ENCODE data around the gene ENTPD3. TPM values are rescaled to one million over a fixed set of nuclear protein-coding genes. Genes with fewer than 3 reads are reported as not detected.

Gene ENTPD3
- total RNA-seq, 2 experiments from 2014 or later: not detected

- Mint-ChIP-seq H3K4me1 (no peaks in the 10 kb centered on the region), H3K27me3 (no peaks in the 10 kb centered on the region), H3K4me3 (no peak overlapping the region), H3K9me3 (ENCODE audit: low read depth) (no peaks in the 10 kb centered on the region), H3K27ac (no peak overlapping the region), H3K36me3 (no peaks in the 10 kb centered on the region)
- DNase-seq (no peak), ATAC-seq (no peak)
- CTCF ChIA-PET: no interaction called here
Observed at GRCh38 chr3:40427045-40427669, 40.2 kb downstream of the ENTPD3 start.

DNA sequence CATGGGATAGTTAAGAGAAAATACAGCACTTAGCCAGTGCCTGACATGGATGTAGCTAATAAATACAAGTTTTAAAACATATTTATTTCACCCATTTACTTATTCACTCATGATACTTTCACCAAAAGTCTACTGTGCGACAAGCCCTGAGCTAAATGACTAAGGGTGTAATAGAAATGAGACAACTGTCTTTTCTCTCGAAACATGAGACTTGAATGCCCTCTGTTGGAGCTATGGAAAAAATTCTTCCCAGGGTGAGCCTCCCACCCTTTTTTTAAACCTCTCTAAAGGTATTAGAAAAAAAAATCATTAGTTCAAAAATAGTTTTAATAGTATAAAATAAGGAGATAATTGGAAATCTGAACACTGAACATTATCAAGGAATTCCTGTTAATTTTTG, 45.8 kb downstream of the ENTPD3 start:
- Mint-ChIP-seq H3K36me3 (no peaks in the 10 kb centered on the region), H3K4me3 (no peak overlapping the region), H3K27ac (no peak overlapping the region), H3K4me1 (no peaks in the 10 kb centered on the region), H3K9me3 (ENCODE audit: low read depth) (no peaks in the 10 kb centered on the region), H3K27me3 (no peaks in the 10 kb centered on the region)
- no peak for ATAC-seq
- CTCF ChIA-PET: no interaction called here
- DNase-seq: no peak

GRCh38 chr3:40437889-40438288, 50.9 kb downstream of the ENTPD3 start:
- H3K4me1 Mint-ChIP-seq: no peaks in the 10 kb centered on the region
- no peak overlapping the region for H3K27ac Mint-ChIP-seq
- H3K36me3 Mint-ChIP-seq: peaks cover 4% of the 10 kb centered on the region
- CTCF ChIA-PET: no interaction called here
- H3K27me3 Mint-ChIP-seq: no peaks in the 10 kb centered on the region
- DNase-seq (no peak), ATAC-seq (no peak)
- H3K9me3 Mint-ChIP-seq (ENCODE audit: low read depth): no peaks in the 10 kb centered on the region
- no peak overlapping the region for H3K4me3 Mint-ChIP-seq

GRCh38 chr3:40445062-40445461, 58.1 kb downstream of the ENTPD3 start:
- DNase-seq: no peak
- no peak overlapping the region for H3K4me3 Mint-ChIP-seq
- CTCF ChIA-PET: no interaction called here

GRCh38 chr3:40445880-40446279, 58.9 kb downstream of the ENTPD3 start:
- DNase-seq (no peak), ATAC-seq (no peak)
- no peak overlapping the region for H3K4me3 Mint-ChIP-seq
- H3K9me3 Mint-ChIP-seq (ENCODE audit: low read depth): no peaks in the 10 kb centered on the region
- H3K27ac Mint-ChIP-seq: no peak overlapping the region
- CTCF ChIA-PET: no interaction called here
- no peaks in the 10 kb centered on the region for H3K36me3 Mint-ChIP-seq
- no peaks in the 10 kb centered on the region for H3K4me1 Mint-ChIP-seq
- H3K27me3 Mint-ChIP-seq: no peaks in the 10 kb centered on the region

More at GRCh38 chr3:40445062-40445461, 58.1 kb downstream of the ENTPD3 start:
- Mint-ChIP-seq H3K36me3 (peaks cover 2% of the 10 kb centered on the region), H3K9me3 (ENCODE audit: low read depth) (no peaks in the 10 kb centered on the region), H3K27ac (no peak overlapping the region), H3K4me1 (no peaks in the 10 kb centered on the region), H3K27me3 (no peaks in the 10 kb centered on the region)
- ATAC-seq: no peak

DNA sequence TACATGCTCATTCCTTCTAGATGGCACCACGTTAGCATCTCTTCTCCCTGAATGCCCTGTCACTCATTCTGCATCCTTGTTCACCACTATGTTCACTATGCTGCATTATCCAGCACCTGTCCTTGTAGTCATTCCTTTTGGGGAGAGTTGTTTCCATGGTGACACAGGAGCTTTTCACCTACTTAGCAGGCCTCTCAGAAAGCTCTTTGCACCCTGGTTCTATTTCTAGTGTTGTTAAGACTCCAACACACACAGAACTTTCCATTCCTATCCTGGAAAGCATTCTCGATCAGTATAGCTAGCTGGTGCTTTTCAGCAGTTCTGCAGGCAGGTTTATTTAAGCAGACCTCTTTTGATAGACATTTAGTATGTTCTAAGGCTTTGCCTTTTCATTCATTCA, 63.5 kb downstream of the ENTPD3 start:
- CTCF ChIA-PET: no interaction called here
- no peak for ATAC-seq
- Mint-ChIP-seq H3K4me3 (no peak overlapping the region), H3K4me1 (peaks cover 33% of the 10 kb centered on the region), H3K27me3 (no peaks in the 10 kb centered on the region), H3K9me3 (ENCODE audit: low read depth) (no peaks in the 10 kb centered on the region), H3K36me3 (peaks cover 4% of the 10 kb centered on the region), H3K27ac (no peak overlapping the region)
- DNase-seq: no peak

GRCh38 chr3:40451551-40451950, 64.6 kb downstream of the ENTPD3 start:
- no peaks in the 10 kb centered on the region for H3K27me3 Mint-ChIP-seq
- no peak overlapping the region for H3K4me3 Mint-ChIP-seq
- peaks cover 37% of the 10 kb centered on the region for H3K4me1 Mint-ChIP-seq
- CTCF ChIA-PET: interaction anchor here (1.2 to 1.3 kb wide), 2 partner anchors 26 to 1636 kb away, joined by 3 read pairs; partner anchors contain the start of gene ZNF619
- ATAC-seq (no peak), DNase-seq (no peak)
- H3K36me3 Mint-ChIP-seq: peaks cover 4% of the 10 kb centered on the region
- H3K27ac Mint-ChIP-seq: peak overlapping the region; percentile 20
- H3K9me3 Mint-ChIP-seq (ENCODE audit: low read depth): no peaks in the 10 kb centered on the region

DNA sequence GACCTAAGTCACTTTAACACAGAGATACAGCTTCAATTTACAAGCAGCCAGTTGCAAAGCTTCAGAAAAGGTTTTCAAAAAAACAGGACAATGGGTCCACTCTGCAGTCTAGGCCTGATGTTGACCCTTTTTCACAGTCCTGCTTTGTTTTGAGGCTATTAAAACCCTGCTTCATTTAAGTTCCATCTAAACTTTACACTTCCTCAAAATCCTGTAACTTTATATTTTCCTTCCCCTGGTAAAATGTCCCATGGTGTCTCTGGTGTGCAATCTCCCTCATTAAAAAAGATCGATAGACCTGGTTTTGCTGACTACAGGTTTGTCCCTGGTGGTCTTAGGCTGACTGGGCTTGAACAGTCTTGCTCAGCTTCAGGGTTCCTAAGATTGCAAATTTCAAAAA, 65.1 kb downstream of the ENTPD3 start:
- Mint-ChIP-seq H3K27me3 (no peaks in the 10 kb centered on the region), H3K9me3 (ENCODE audit: low read depth) (no peaks in the 10 kb centered on the region), H3K36me3 (peaks cover 7% of the 10 kb centered on the region), H3K4me1 (peaks cover 42% of the 10 kb centered on the region), H3K4me3 (peak overlapping the region; percentile 91), H3K27ac (peak overlapping the region; percentile 98)
- CTCF ChIA-PET: interaction anchor here (0.8 to 1.3 kb wide), 4 partner anchors 13 to 1636 kb away, joined by 3 read pairs; partner anchors contain the start of gene ZNF619
- ATAC-seq: no peak
- no peak for DNase-seq

GRCh38 chr3:40452562-40452875, 65.5 kb downstream of the ENTPD3 start:
- no peak for ATAC-seq
- CTCF ChIA-PET: interaction anchor here (0.8 to 1.2 kb wide), 4 partner anchors 13 to 1635 kb away, joined by 3 read pairs; no protein-coding TSS in a partner anchor
- DNase-seq: no peak
- Mint-ChIP-seq H3K27ac (peak overlapping the region; percentile 98), H3K4me1 (peaks cover 43% of the 10 kb centered on the region), H3K9me3 (ENCODE audit: low read depth) (no peaks in the 10 kb centered on the region), H3K4me3 (peak overlapping the region; percentile 91), H3K36me3 (peaks cover 8% of the 10 kb centered on the region), H3K27me3 (no peaks in the 10 kb centered on the region)

DNA sequence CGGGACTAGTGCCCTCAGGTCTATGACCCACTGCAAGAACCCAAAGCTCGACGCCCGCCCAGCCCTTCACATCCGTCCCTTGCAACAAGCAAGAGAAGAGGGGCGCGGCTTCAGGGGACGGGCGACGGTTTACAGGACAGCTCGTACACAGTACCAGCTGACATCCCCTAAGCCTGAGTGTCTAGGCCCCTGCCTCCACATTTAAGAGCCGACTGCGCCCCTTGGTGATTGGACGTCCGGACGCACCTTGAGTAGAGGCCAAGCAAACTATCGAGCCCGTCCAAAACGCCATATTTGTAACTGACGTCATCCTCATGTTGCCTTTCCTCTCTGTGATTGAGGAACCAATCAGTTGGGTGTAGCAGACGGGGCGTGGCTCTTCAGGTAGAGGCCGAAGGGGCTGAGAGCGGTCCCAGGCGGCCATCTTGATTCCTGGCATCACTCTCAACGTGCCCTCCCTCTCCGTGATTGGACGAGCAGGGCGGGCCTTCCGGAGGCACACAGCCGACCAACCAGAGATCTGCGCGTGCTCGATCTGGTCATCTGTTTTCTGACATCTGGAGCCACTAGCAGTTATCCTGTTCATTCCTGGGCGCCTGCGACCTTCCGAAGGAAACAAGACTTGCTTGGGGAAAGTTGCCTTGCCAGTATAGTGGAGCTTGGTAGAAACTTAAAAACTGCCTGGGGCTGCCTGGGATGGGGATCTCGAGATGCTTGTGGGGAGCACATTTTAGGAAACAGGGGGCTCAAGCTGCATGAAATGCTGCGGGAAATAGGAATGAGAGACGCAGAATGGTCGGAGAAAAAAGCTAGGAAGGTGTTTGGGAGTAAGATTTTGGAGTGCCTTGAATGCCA, 66.1 kb downstream of the ENTPD3 start:
- CTCF ChIA-PET: interaction anchor here (0.8 to 1.2 kb wide), 4 partner anchors 14 to 125 kb away, joined by 3 read pairs; no protein-coding TSS in a partner anchor
- Mint-ChIP-seq H3K9me3 (ENCODE audit: low read depth) (no peaks in the 10 kb centered on the region), H3K27ac (peak overlapping the region; percentile 98), H3K27me3 (no peaks in the 10 kb centered on the region), H3K36me3 (peaks cover 14% of the 10 kb centered on the region), H3K4me3 (peak overlapping the region; percentile 91), H3K4me1 (peaks cover 47% of the 10 kb centered on the region)
- peak; percentile 92 for ATAC-seq
- peak; percentile 99 for DNase-seq

- DNase-seq: no peak
Observed at GRCh38 chr3:40453933-40454332, 66.9 kb downstream of the ENTPD3 start.

GRCh38 chr3:40455328-40455727, 68.3 kb downstream of the ENTPD3 start:
- Mint-ChIP-seq H3K4me3 (peak overlapping the region; percentile 93), H3K27me3 (no peaks in the 10 kb centered on the region), H3K27ac (no peak overlapping the region), H3K9me3 (ENCODE audit: low read depth) (no peaks in the 10 kb centered on the region), H3K36me3 (peaks cover 33% of the 10 kb centered on the region), H3K4me1 (peaks cover 66% of the 10 kb centered on the region)
- DNase-seq: no peak
- ATAC-seq: no peak
- CTCF ChIA-PET: no interaction called here

More at GRCh38 chr3:40453933-40454332, 66.9 kb downstream of the ENTPD3 start:
- no peaks in the 10 kb centered on the region for H3K9me3 Mint-ChIP-seq (ENCODE audit: low read depth)
- H3K27ac Mint-ChIP-seq: peak overlapping the region; percentile 98
- H3K27me3 Mint-ChIP-seq: no peaks in the 10 kb centered on the region
- ATAC-seq: no peak
- peaks cover 55% of the 10 kb centered on the region for H3K4me1 Mint-ChIP-seq
- CTCF ChIA-PET: interaction anchor here (1.0 to 1.2 kb wide), 2 partner anchors 72 to 126 kb away, joined by 3 read pairs; no protein-coding TSS in a partner anchor
- H3K36me3 Mint-ChIP-seq: peaks cover 22% of the 10 kb centered on the region
- peak overlapping the region; percentile 91 for H3K4me3 Mint-ChIP-seq

- Mint-ChIP-seq H3K36me3 (peaks cover 37% of the 10 kb centered on the region), H3K9me3 (ENCODE audit: low read depth) (no peaks in the 10 kb centered on the region), H3K4me1 (peaks cover 71% of the 10 kb centered on the region), H3K27me3 (no peaks in the 10 kb centered on the region), H3K27ac (peak overlapping the region; percentile 88), H3K4me3 (peak overlapping the region; percentile 93)
- CTCF ChIA-PET: interaction anchor here (1.0 to 1.9 kb wide), 3 partner anchors 21 to 253 kb away, joined by 3 to 10 read pairs (median 4); partner anchors contain the start of gene ZNF619
- ATAC-seq (no peak), DNase-seq (no peak)
Observed at GRCh38 chr3:40456279-40456939, 69.4 kb downstream of the ENTPD3 start.

Measured in activated CD8-positive, alpha-beta memory T cell treated with anti-CD3 and anti-CD28 coated beads, Interleukin-2, amount 10 ng/mL, durations not matched to agents 7 days and 5 days (primary cell).